GM23248 (cell line): ENCODE results near the gene ANO2. TPM values are rescaled to one million over a fixed set of nuclear protein-coding genes. Genes with fewer than 3 reads are reported as not detected.

Experiments used
- DNase-seq: peaks from one replicate; pipeline ENCODE4 v3.0.0-alpha.2; 2015
- H2AFZ ChIP-seq: fragments of 200-600 bp; sonication (generic); 2 replicates; pipeline ENCODE4 v1.6.1; 2016; ENCODE audit warnings: antibody characterized with exemption
- H3F3A ChIP-seq: fragments of 200-600 bp; sonication (generic); 2 replicates; pipeline ENCODE4 v1.6.1; 2016; ENCODE audit warnings: mild to moderate bottlenecking, antibody characterized with exemption, mixed run types; ENCODE audit not compliant: insufficient read depth
- H3K27ac ChIP-seq: fragments of 200-600 bp; sonication (generic); 2 replicates; pipeline ENCODE4 v1.5.1; 2016; ENCODE audit warnings: mild to moderate bottlenecking
- H3K27me3 ChIP-seq: fragments of 200-600 bp; sonication (generic); replicated peaks from 2 replicates; pipeline ENCODE4 v1.6.1; 2016; ENCODE audit warnings: mild to moderate bottlenecking; ENCODE audit not compliant: insufficient read depth
- H3K36me3 ChIP-seq: fragments of 200-600 bp; sonication (generic); 2 replicates; pipeline ENCODE4 v1.6.1; 2016; ENCODE audit warnings: low read depth, mild to moderate bottlenecking
- H3K4me1 ChIP-seq: fragments of 200-600 bp; sonication (generic); 2 replicates; pipeline ENCODE4 v1.6.1; 2016; ENCODE audit warnings: mild to moderate bottlenecking; ENCODE audit not compliant: insufficient read depth
- H3K4me2 ChIP-seq: fragments of 200-600 bp; sonication (generic); one replicate; pipeline ENCODE4 v1.6.1; 2016; ENCODE audit warnings: mild to moderate bottlenecking; ENCODE audit not compliant: unreplicated experiment
- H3K4me3 ChIP-seq: fragments of 200-600 bp; sonication (generic); 2 replicates; pipeline ENCODE4 v1.5.1; 2016; ENCODE audit warnings: mild to moderate bottlenecking
- H3K79me2 ChIP-seq: fragments of 200-600 bp; sonication (generic); 2 replicates; pipeline ENCODE4 v1.6.1; 2016; ENCODE audit warnings: mild to moderate bottlenecking; ENCODE audit not compliant: insufficient read depth
- H3K9ac ChIP-seq: fragments of 200-600 bp; sonication (generic); 2 replicates; pipeline ENCODE4 v1.6.1; 2016; ENCODE audit warnings: mild to moderate bottlenecking
- H3K9me2 ChIP-seq: fragments of 200-600 bp; sonication (generic); 2 replicates; pipeline ENCODE4 v1.6.1; 2016; ENCODE audit warnings: mixed run types, mild to moderate bottlenecking, moderate library complexity; ENCODE audit not compliant: insufficient read depth
- H3K9me3 ChIP-seq: fragments of 200-600 bp; sonication (generic); one replicate; pipeline ENCODE4 v1.6.1; 2017; ENCODE audit warnings: low read depth
- H4K20me1 ChIP-seq: fragments of 200-600 bp; sonication (generic); 2 replicates; pipeline ENCODE4 v1.6.0; 2016; ENCODE audit not compliant: insufficient read depth
- EZH2 ChIP-seq: fragments of 200-600 bp; sonication (generic); IDR thresholded peaks from 2 replicates; pipeline ENCODE4 v1.6.1; 2018; ENCODE audit warnings: antibody characterized with exemption, mild to moderate bottlenecking; ENCODE audit not compliant: insufficient read depth, poor library complexity, severe bottlenecking
- EZH2phosphoT487 ChIP-seq: fragments of 200-600 bp; sonication (generic); IDR thresholded peaks from 2 replicates; pipeline ENCODE4 v1.6.1; 2018; ENCODE audit warnings: antibody characterized with exemption, moderate library complexity, mild to moderate bottlenecking, low read depth; ENCODE audit not compliant: insufficient read depth
- WGBS, 2 experiments: methylation state at CpG; one replicate each; pipeline ENCODE4 v1.1.6; 2015 to 2017; ENCODE audit warnings: low lambda C conversion rate in 2 of 2, low coverage in 1 of 2; ENCODE audit errors: missing lambda C conversion rate in 2 of 2; 5-methylcytosine and 5-hydroxymethylcytosine counted together
- in situ Hi-C: fragments of 300-500 bp; cut with MboI; formaldehyde crosslinking; loops from 2 replicates; pipeline ENCODE4 v1.15.0; 2020
- polyA plus RNA-seq: library from polyadenylated mRNA; unstranded; fragments of >200 nt; fragmentation: Nextera tagmentation; extraction: Ambion mirVana; gene quantifications from 2 replicates; pipeline ENCODE4 v1.2.1, GENCODE V29; 2016
- total RNA-seq: library from RNA; depleted of rRNA; stranded (reverse); fragments of >200 nt; shearing (Covaris generic); gene quantifications from 2 replicates; pipeline ENCODE4 v1.2.3, GENCODE V29; 2014

ANO2 gene
- total and polyA plus RNA-seq, 2 experiments from 2014 or later: not detected

DNA sequence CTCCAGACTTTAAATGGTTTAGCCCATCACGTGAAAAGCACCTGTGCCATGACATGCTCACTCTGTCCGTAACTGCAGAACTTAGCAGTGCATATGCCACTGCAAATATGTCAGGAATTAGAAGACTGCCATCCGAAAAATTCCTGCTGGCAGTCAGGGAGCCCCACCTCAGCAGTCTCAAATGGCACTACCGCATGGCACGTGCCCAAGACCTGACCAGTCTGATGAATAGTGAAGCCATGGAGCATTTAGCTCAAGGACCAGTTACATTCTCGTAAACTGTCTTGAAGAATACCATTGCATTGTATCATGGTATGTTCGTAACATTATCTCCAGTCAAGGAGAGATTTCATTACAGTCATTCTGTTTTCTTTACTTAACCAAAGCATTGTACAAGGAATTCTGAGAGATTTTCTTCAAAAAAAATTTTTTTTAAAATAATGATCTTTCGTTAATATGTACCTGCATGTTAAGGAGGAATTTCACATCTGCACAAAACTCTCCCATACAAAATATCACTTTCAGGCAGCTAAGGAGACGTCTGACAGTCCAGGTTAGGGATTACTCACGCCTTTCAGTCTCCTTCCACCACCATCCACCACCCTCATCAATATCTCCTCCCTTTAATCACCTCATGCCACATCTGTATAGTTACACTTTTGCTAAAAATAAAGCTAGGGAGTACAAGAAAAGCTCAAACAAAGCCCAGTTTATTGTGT, 138.5 kb downstream of the ANO2 start:
- H3K4me2 ChIP-seq: no peak overlapping the region
- H3F3A ChIP-seq: no peaks in the 10 kb centered on the region
- H3K9me3 ChIP-seq: no peaks in the 10 kb centered on the region
- WGBS, 2 experiments: 54 to 61% methylated on average over 10 of the region's 10 CpGs
- no peak for TF ChIP-seq EZH2phosphoT487
- TF ChIP-seq EZH2: no peak
- H3K4me3 ChIP-seq: no peak overlapping the region
- no peaks in the 10 kb centered on the region for H4K20me1 ChIP-seq
- H3K36me3 ChIP-seq: no peaks in the 10 kb centered on the region
- H2AFZ ChIP-seq: no peak overlapping the region
- H3K9me2 ChIP-seq: no peaks in the 10 kb centered on the region
- H3K9ac ChIP-seq: no peak overlapping the region
- in situ Hi-C loops: no loop called here
- DNase-seq: no peak
- H3K27ac ChIP-seq: no peak overlapping the region
- H3K27me3 ChIP-seq: no peaks in the 10 kb centered on the region
- H3K79me2 ChIP-seq: no peaks in the 10 kb centered on the region
- H3K4me1 ChIP-seq: 0 out of 2 replicates have a peak, but pooled peaks cover 3% of the 10 kb centered on the region

DNA sequence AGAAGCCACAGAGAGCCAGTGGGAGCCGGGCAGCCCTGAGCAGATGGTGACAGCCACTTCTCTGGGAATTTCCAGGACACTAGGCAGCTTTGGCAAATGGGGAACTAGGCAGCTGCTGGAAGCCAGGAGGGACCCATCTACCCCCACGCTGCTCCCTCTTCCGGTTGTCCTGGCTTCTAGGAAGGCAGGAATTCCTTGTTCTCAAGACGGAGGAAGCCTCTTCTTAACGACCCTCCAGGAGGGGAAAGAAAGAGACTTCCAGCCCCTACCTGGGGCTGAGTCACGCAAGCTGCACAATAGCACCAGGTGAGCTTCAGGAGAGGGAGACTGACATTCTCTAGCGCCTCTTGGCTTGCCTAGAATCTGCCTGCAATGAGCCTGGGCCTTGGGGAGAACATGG, 141.5 kb downstream of the ANO2 start:
- Histone ChIP-seq H3F3A (no peaks in the 10 kb centered on the region), H3K9me3 (no peaks in the 10 kb centered on the region), H3K4me2 (no peak overlapping the region), H3K27ac (no peak overlapping the region), H4K20me1 (no peaks in the 10 kb centered on the region), H3K36me3 (no peaks in the 10 kb centered on the region), H3K27me3 (no peaks in the 10 kb centered on the region; the same call in 1 of the 2 replicates), H3K4me3 (no peak overlapping the region), H3K9ac (no peak overlapping the region), H3K79me2 (no peaks in the 10 kb centered on the region), H3K9me2 (no peaks in the 10 kb centered on the region), H3K4me1 (no peaks in the 10 kb centered on the region), H2AFZ (no peak overlapping the region)
- TF ChIP-seq EZH2 (no peak), EZH2phosphoT487 (no peak)
- no peak for DNase-seq
- in situ Hi-C loops: no loop called here
- 48 to 51% methylated on average over 7 of the region's 7 CpGs for WGBS, 2 experiments

DNA sequence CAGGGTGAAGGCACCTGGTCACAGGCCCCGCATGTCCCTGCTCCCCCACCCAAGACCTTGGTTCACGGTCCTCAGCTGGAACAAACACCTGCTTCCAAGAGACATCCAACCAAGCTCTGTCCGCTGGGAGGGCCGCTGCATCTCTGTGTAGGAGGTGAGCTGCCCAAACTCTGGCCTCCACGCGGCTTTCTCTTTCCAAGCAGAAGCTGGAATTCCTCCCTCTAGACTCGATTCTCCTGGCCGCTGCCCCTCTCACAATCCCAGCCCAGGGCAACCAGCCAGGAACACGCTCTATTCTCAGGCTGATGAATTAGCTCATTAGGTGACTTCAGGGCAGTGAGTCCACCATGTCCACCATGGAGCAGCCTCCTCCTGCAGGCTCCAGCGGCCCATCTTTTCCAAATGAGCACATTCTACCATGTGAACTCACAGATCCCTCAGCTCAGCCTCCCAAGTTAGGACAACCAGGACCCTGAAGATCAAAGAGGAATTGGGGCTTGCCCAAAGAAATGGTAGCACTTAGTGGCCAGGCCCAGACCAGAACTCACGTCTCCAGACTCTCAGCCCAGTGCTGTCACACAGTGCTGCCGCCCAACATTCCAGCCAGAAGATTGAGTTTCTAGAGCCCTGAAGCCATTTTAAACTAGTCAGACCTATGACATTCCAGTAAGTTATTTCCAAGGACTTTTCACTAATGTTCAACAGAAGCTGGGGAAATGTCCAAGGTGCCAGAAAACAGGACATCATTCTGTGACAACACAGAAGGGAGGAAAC, 146.6 kb downstream of the ANO2 start:
- no peak overlapping the region for H3K4me2 ChIP-seq
- H3F3A ChIP-seq: no peaks in the 10 kb centered on the region
- 45 to 50% methylated on average over 12 of the region's 12 CpGs for WGBS, 2 experiments
- TF ChIP-seq EZH2phosphoT487 (no peak), EZH2 (no peak)
- H3K36me3 ChIP-seq: no peaks in the 10 kb centered on the region
- H3K4me3 ChIP-seq: no peak overlapping the region
- H3K4me1 ChIP-seq: no peaks in the 10 kb centered on the region
- H3K27ac ChIP-seq: no peak overlapping the region
- no peak overlapping the region for H3K9ac ChIP-seq
- DNase-seq: no peak
- H3K9me3 ChIP-seq: no peaks in the 10 kb centered on the region
- H3K9me2 ChIP-seq: no peaks in the 10 kb centered on the region
- no peaks in the 10 kb centered on the region for H3K79me2 ChIP-seq
- H2AFZ ChIP-seq: no peak overlapping the region
- in situ Hi-C loops: no loop called here
- no peaks in the 10 kb centered on the region for H4K20me1 ChIP-seq
- H3K27me3 ChIP-seq: no peaks in the 10 kb centered on the region; the same call in 1 of the 2 replicates

DNA sequence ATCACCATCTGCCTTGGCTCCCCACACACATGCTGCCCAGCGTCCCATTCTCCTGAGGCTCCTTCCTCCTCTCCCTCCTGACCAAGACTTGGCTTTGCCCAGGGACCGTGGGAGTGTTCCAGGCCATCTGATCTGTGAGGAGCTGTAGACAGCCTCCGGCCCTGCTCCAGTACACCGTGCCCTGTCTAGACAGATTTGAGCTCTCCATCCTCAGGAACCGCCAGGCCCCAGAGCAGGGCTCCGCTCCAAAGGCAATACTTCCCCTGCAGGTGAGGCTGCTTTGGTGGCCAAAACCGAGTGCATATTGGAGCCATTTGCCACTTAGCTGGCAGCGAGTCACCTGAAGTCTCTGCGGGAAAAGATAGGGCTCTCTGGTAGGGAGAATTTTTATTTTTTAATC, 147.4 kb downstream of the ANO2 start:
- Histone ChIP-seq H4K20me1 (no peaks in the 10 kb centered on the region), H3K4me3 (no peak overlapping the region), H3K9ac (no peak overlapping the region), H3K27me3 (no peaks in the 10 kb centered on the region; the same call in 1 of the 2 replicates), H3K4me1 (no peaks in the 10 kb centered on the region), H3K9me3 (no peaks in the 10 kb centered on the region), H3K9me2 (no peaks in the 10 kb centered on the region), H3F3A (no peaks in the 10 kb centered on the region), H3K27ac (no peak overlapping the region), H3K79me2 (no peaks in the 10 kb centered on the region), H2AFZ (no peak overlapping the region), H3K36me3 (no peaks in the 10 kb centered on the region), H3K4me2 (no peak overlapping the region)
- 63 to 65% methylated on average over 9 of the region's 9 CpGs for WGBS, 2 experiments
- in situ Hi-C loops: no loop called here
- TF ChIP-seq EZH2phosphoT487: no peak
- no peak for TF ChIP-seq EZH2
- no peak for DNase-seq
